Measurements from ENCODE around the gene UBXN6. TPM values are rescaled to one million over a fixed set of nuclear protein-coding genes. Genes with fewer than 3 reads are reported as not detected.

The UBXN6 gene
- total and polyA plus RNA-seq, 10 donors = 72.3 to 146 (median 91.4) TPM

DNA sequence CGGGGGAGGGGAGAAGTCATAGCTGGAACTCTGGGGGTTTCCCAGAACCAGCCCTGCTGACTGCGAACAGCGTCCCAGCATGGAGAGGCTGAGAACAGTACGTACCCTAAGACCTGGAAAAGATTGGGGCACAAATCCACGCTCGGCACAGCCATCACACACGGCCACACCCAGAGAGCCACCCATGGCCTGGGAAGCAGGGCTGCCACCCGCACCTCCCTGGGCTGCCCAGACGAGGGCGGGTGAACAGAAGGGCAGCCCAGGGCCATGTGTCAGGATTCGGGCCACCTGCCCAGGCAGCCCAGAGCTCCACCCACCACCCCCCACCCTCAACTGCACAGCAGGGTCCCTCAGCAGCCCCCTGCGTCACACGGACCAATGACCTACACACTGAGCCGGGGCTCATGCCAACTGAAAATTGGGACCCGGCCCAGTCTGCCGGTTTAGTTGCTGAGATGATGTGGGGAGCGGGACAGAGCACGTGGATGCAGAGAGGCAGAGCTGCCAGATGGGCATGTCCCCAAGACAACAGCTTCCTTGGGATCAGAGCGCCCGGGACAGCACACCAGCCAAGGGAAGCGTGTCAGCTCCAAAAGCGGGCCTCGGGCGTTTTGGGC lies 8.5 kb downstream of the UBXN6 start:
- no peaks in the 10 kb centered on the region for H3K9me3 ChIP-seq
- TF ChIP-seq, protein P1, sequence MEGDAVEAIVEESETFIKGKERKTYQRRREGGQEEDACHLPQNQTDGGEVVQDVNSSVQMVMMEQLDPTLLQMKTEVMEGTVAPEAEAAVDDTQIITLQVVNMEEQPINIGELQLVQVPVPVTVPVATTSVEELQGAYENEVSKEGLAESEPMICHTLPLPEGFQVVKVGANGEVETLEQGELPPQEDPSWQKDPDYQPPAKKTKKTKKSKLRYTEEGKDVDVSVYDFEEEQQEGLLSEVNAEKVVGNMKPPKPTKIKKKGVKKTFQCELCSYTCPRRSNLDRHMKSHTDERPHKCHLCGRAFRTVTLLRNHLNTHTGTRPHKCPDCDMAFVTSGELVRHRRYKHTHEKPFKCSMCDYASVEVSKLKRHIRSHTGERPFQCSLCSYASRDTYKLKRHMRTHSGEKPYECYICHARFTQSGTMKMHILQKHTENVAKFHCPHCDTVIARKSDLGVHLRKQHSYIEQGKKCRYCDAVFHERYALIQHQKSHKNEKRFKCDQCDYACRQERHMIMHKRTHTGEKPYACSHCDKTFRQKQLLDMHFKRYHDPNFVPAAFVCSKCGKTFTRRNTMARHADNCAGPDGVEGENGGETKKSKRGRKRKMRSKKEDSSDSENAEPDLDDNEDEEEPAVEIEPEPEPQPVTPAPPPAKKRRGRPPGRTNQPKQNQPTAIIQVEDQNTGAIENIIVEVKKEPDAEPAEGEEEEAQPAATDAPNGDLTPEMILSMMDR (IDR thresholded peaks at IDR 0.05 in 8 of 11, conservative IDR thresholded peaks at IDR 0.05 in 3 of 11) = no peak
- TF ChIP-seq POLR2AphosphoS5 (IDR thresholded peaks at IDR 0.05) (peak in 1 of 3 donors; percentile 19), POLR2A (IDR thresholded peaks at IDR 0.05) (no peak)
- H3K27me3 ChIP-seq (replicated peaks in 1 of 7) = no peaks in the 10 kb centered on the region
- peaks cover 9 to 100% (median 97%) of the 10 kb centered on the region in 6 donors for H3K36me3 ChIP-seq
- H3K4me1 ChIP-seq = peaks cover 0 to 1% (median 0%) of the 10 kb centered on the region in 6 donors
- no peak overlapping the region for H3K27ac ChIP-seq
- DNase-seq = no peak
- 83 to 94% (median 91%) methylated on average over 19 to 24 of the region's 24 CpGs for WGBS, 5 donors
- intact Hi-C loops (cut with DNase I; ENCODE audit: low total_unique reads) = no loop called here
- no peak overlapping the region for H3K4me3 ChIP-seq

DNA sequence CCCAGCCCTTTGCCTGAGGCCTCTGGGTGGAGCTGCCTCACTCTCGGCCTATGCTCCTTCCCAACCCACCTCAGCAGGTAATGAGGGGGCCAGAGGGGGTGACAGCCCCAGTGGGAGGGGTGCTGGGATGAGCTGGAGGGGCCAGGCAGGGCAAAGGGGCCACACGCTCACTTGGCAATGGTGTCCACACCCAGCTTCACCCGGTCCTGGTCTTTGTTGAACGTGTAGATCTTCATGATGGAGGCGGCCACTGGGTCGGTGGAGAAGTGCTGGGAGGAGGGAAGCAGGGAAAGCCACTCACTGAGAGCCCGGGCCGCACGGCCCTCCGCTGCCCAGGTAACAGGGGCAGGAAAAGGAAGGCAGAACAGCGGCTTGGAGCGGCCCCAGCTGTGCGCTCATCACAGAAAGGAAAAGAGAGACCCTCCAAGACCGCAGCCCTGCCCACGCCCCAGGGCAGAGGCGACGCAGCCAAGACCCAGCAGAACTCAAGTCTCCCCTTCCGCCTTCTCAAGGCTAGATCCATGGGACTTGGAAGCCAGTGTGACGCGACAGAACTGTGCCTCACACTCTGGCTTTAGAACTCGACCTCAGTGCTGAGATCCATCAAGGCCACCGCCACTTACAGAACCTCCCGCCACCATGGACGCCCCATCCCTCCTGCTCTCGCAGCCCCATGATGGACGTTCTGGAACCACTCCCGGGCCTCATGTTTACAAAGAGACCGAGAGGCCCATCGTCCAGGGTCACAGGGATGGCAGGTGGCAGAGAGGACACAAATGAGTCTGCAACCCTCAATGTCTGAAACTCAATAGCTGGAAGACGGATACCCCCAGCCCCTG lies 9.2 kb downstream of the UBXN6 start:
- no peak overlapping the region for H3K27ac ChIP-seq
- no peak for TF ChIP-seq POLR2A (IDR thresholded peaks at IDR 0.05)
- TF ChIP-seq POLR2AphosphoS5 (IDR thresholded peaks at IDR 0.05) = no peak
- TF ChIP-seq, protein P1 (IDR thresholded peaks at IDR 0.05 in 8 of 11, conservative IDR thresholded peaks at IDR 0.05 in 3 of 11) = no peak
- H3K36me3 ChIP-seq = peaks cover 9 to 100% (median 95%) of the 10 kb centered on the region in 6 donors
- no peaks in the 10 kb centered on the region for H3K27me3 ChIP-seq (replicated peaks in 1 of 7)
- H3K9me3 ChIP-seq = no peaks in the 10 kb centered on the region
- H3K4me1 ChIP-seq = no peaks in the 10 kb centered on the region
- DNase-seq = no peak
- WGBS, 5 donors = 83 to 88% (median 85%) methylated on average over 21 to 30 of the region's 30 CpGs
- intact Hi-C loops (cut with DNase I; ENCODE audit: low total_unique reads) = no loop called here
- no peak overlapping the region for H3K4me3 ChIP-seq

- DNase-seq = no peak
- 92 to 98% (median 93%) methylated on average over 21 to 28 of the region's 28 CpGs for WGBS, 5 donors
- Histone ChIP-seq H3K27me3 (replicated peaks in 1 of 7) (no peaks in the 10 kb centered on the region), H3K36me3 (peaks cover 6 to 98% (median 87%) of the 10 kb centered on the region in 6 donors), H3K4me3 (no peak overlapping the region), H3K4me1 (peaks cover 0 to 7% (median 1%) of the 10 kb centered on the region in 6 donors), H3K27ac (no peak overlapping the region), H3K9me3 (no peaks in the 10 kb centered on the region)
- intact Hi-C loops (cut with DNase I; ENCODE audit: low total_unique reads) = no loop called here
- TF ChIP-seq POLR2A (IDR thresholded peaks at IDR 0.05) = no peak
- peak in 1 of 3 donors; percentile 16 for TF ChIP-seq POLR2AphosphoS5 (IDR thresholded peaks at IDR 0.05)
These were observed 10.1 kb downstream of the UBXN6 start for GRCh38 chr19:4447327-4448146.

DNA sequence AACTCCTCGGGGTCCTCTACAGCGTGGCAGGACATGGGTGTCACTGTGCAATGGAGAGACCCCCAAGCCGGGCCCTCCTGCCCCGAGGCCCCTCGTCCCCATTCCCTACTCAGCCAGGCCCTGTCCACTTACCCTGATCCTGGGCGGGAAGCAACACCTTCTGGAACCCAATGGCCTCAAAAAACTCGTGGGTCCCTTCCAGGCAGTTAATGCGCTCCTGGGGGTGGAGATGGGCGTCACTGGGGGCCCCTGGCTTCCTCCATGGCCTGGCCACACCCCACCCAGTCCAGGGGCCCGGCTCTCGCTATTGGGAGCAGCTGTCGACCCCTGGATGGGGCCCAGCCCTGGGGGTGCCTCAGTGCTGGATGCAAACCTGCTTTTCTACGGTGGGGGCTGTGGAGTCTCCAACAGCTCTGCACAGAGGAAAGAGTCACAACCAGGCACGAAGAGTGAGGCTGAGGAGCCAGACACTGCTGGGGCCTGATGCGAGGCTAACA lies 10.8 kb downstream of the UBXN6 start:
- intact Hi-C loops (cut with DNase I; ENCODE audit: low total_unique reads) = no loop called here
- Histone ChIP-seq H3K4me3 (no peak overlapping the region), H3K36me3 (peaks cover 6 to 90% (median 79%) of the 10 kb centered on the region in 6 donors), H3K27me3 (replicated peaks in 1 of 7) (no peaks in the 10 kb centered on the region), H3K27ac (no peak overlapping the region), H3K9me3 (no peaks in the 10 kb centered on the region), H3K4me1 (peaks cover 0 to 10% (median 3%) of the 10 kb centered on the region in 6 donors)
- DNase-seq = no peak
- TF ChIP-seq POLR2AphosphoS5 (IDR thresholded peaks at IDR 0.05) (no peak), POLR2A (IDR thresholded peaks at IDR 0.05) (no peak)
- TF ChIP-seq, protein P1 (IDR thresholded peaks at IDR 0.05 in 8 of 11, conservative IDR thresholded peaks at IDR 0.05 in 3 of 11) = no peak
- 85 to 89% (median 86%) methylated on average over 9 to 15 of the region's 15 CpGs for WGBS, 5 donors
